Liver (tissue), 9 donors: ENCODE data around the gene RCVRN. TPM values are rescaled to one million over a fixed set of nuclear protein-coding genes. Genes with fewer than 3 reads are reported as not detected.

Experiments
- DNase-seq: peaks from one replicate; pipeline ENCODE4 v3.0.0-alpha.2; 2017; ENCODE audit warnings: low spot score
- H3K27ac ChIP-seq, 2 donors: one replicate each; pipeline ENCODE4 v1.7.0; 2013; ENCODE audit warnings: inconsistent platforms in 2 of 2, low read length in 2 of 2, control low read depth in 1 of 2, low read depth in 1 of 2, mild to moderate bottlenecking in 1 of 2
- H3K27me3 ChIP-seq, 4 donors: one replicate each; pipeline versions ENCODE4 v1.6.1 to v1.7.0; 2013; ENCODE audit warnings: low read length in 3 of 4, inconsistent platforms in 1 of 4, mild to moderate bottlenecking in 1 of 4, moderate library complexity in 1 of 4; ENCODE audit not compliant: control insufficient read depth in 4 of 4, insufficient read depth in 4 of 4
- H3K36me3 ChIP-seq, 4 donors: one replicate each; pipeline versions ENCODE4 v1.6.1 to v1.7.0; 2013; ENCODE audit warnings: low read length in 3 of 4, mild to moderate bottlenecking in 3 of 4, low read depth in 1 of 4, moderate library complexity in 1 of 4; ENCODE audit not compliant: control insufficient read depth in 4 of 4, insufficient read depth in 3 of 4
- H3K4me1 ChIP-seq, 4 donors: one replicate each; pipeline versions ENCODE4 v1.6.1 to v1.7.0; 2013; ENCODE audit warnings: low read length in 3 of 4, mild to moderate bottlenecking in 3 of 4, moderate library complexity in 1 of 4; ENCODE audit not compliant: control insufficient read depth in 4 of 4, insufficient read depth in 4 of 4
- H3K4me3 ChIP-seq, 3 donors: one replicate each; pipeline versions ENCODE4 v1.6.1 to v1.7.0; 2013; ENCODE audit warnings: low read length in 3 of 3, control low read depth in 1 of 3, low read depth in 1 of 3, mild to moderate bottlenecking in 1 of 3
- H3K9ac ChIP-seq, 2 donors: one replicate each; pipeline ENCODE4 v1.7.0; 2013; ENCODE audit warnings: low read length in 2 of 2, mild to moderate bottlenecking in 2 of 2, moderate library complexity in 2 of 2, control low read depth in 1 of 2, low read depth in 1 of 2
- H3K9me3 ChIP-seq, 4 donors: one replicate each; pipeline versions ENCODE4 v1.6.1 to v1.7.0; 2013; ENCODE audit warnings: low read length in 3 of 4; ENCODE audit not compliant: control insufficient read depth in 4 of 4
- EGR1 ChIP-seq, 2 donors: IDR thresholded peaks; 2 replicates each; pipeline ENCODE4 v1.6.1; 2016 to 2018; ENCODE audit warnings: antibody characterized with exemption in 2 of 2, low read depth in 2 of 2
- FOXA1 ChIP-seq: IDR thresholded peaks from 2 replicates; pipeline ENCODE4 v1.6.1; 2016; ENCODE audit warnings: antibody characterized with exemption
- FOXA2 ChIP-seq: IDR thresholded peaks from 2 replicates; pipeline ENCODE4 v1.6.1; 2016; ENCODE audit warnings: antibody characterized with exemption
- GABPA ChIP-seq, 2 donors: IDR thresholded peaks in 1 of 2; conservative IDR thresholded peaks in 1 of 2; 2 replicates each; pipeline ENCODE4 v1.6.1; 2016; ENCODE audit warnings: antibody characterized with exemption in 2 of 2, mild to moderate bottlenecking in 1 of 2, moderate library complexity in 1 of 2
- HNF4A ChIP-seq, 2 donors: conservative IDR thresholded peaks; 2 replicates each; pipeline ENCODE4 v1.6.1; 2016; ENCODE audit warnings: antibody characterized with exemption in 2 of 2, mild to moderate bottlenecking in 2 of 2
- HNF4G ChIP-seq: IDR thresholded peaks from 2 replicates; pipeline ENCODE4 v1.6.1; 2016; ENCODE audit warnings: antibody characterized with exemption
- JUND ChIP-seq, 2 donors: IDR thresholded peaks; 2 replicates each; pipeline ENCODE4 v1.6.1; 2016; ENCODE audit warnings: antibody characterized with exemption in 2 of 2
- NR2F2 ChIP-seq: IDR thresholded peaks from 2 replicates; pipeline ENCODE4 v1.6.1; 2016; ENCODE audit warnings: antibody characterized with exemption
- RAD21 ChIP-seq, 2 donors: IDR thresholded peaks; 2 replicates each; pipeline ENCODE4 v1.6.1; 2016; ENCODE audit warnings: antibody characterized with exemption in 2 of 2, mild to moderate bottlenecking in 2 of 2
- RXRA ChIP-seq, 2 donors: IDR thresholded peaks; 2 replicates each; pipeline ENCODE4 v1.6.1; 2017 to 2018; ENCODE audit warnings: antibody characterized with exemption in 2 of 2, mild to moderate bottlenecking in 1 of 2
- SP1 ChIP-seq: IDR thresholded peaks from 2 replicates; pipeline ENCODE4 v1.6.1; 2018; ENCODE audit warnings: antibody characterized with exemption, mild to moderate bottlenecking
- TAF1 ChIP-seq: conservative IDR thresholded peaks from 2 replicates; pipeline ENCODE4 v1.6.1; 2016; ENCODE audit warnings: antibody characterized with exemption, mild to moderate bottlenecking
- YY1 ChIP-seq: IDR thresholded peaks from 2 replicates; pipeline ENCODE4 v1.6.1; 2016; ENCODE audit warnings: antibody characterized with exemption, mild to moderate bottlenecking
- WGBS: extraction: QIAGEN DNeasy Blood & Tissue Kit; methylation state at CpG from one replicate; pipeline ENCODE4 v1.1.7; 2013; 5-methylcytosine and 5-hydroxymethylcytosine counted together
- polyA plus RNA-seq, 2 donors: library from polyadenylated mRNA; stranded (reverse) in 1 of 2; unstranded in 1 of 2; fragments of 200-250 nt in 1 of 2; fragments of >200 nt in 1 of 2; fragmentation: Nextera tagmentation in 1 of 2; extraction: Ambion mirVana in 1 of 2; gene quantifications; one replicate each; pipeline versions ENCODE4 v1.2.1 to v1.2.3, GENCODE V29; 2013 to 2015
- total RNA-seq, 2 donors: library from RNA; depleted of rRNA; stranded (reverse); fragments of >200 nt; gene quantifications; one replicate each; pipeline ENCODE4 v1.2.3, GENCODE V29; 2014
- TF ChIP-seq, protein P1 (sequence below): IDR thresholded peaks from 2 replicates; pipeline ENCODE4 v1.6.1; 2016; ENCODE audit warnings: antibody characterized with exemption, mild to moderate bottlenecking
- TF ChIP-seq, protein P2 (sequence below): IDR thresholded peaks from 2 replicates; pipeline ENCODE4 v1.6.1; 2016; ENCODE audit warnings: antibody characterized with exemption
- TF ChIP-seq, protein P3 (sequence below): IDR thresholded peaks from 2 replicates; pipeline ENCODE4 v1.6.1; 2016; ENCODE audit warnings: antibody characterized with exemption
- TF ChIP-seq, protein P4 (sequence below): IDR thresholded peaks from 2 replicates; pipeline ENCODE4 v1.6.1; 2016; ENCODE audit warnings: antibody characterized with exemption
- TF ChIP-seq, protein P5 (sequence below): fragments of 150-350 bp; IDR thresholded peaks from 2 replicates; pipeline ENCODE4 v1.5.1; 2017; ENCODE audit warnings: improper control_type of control experiment, low read depth, low read length; ENCODE audit not compliant: missing input control
- donor health status: healthy.
- donor health status: healthy.
- donor health status: healthy.
- donor health status: healthy.
- donor health status: healthy.

RCVRN gene
- total and polyA plus RNA-seq, 4 donors = not detected

DNA sequence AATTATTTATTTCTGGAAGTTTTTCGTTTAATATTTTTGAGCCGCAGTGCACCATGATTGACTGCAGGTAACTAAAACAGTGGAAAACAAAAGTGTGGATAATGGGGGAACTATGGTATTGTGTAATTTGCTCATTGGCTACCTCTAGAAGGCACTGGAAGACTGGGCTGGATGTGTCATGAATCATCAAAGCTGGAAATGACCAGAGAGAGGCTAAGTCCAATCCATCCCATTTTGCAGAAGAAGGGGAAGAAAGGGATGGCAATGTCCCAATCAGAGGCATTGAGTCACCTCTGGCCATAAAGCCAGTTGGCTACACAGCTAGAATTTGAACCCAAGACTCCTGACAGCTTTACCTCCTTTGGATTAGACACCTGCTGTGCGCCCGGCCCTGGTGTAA is 50.0 kb downstream of the RCVRN start:
- DNase-seq = no peak
- WGBS = 85% methylated on average over 4 of the region's 4 CpGs
- H3K27me3 ChIP-seq = peaks cover 0 to 2% (median 0%) of the 10 kb centered on the region in 4 donors
- TF ChIP-seq FOXA2 (no peak), SP1 (no peak), TAF1 (no peak), HNF4A (conservative IDR thresholded peaks at IDR 0.05) (no peak), HNF4G (no peak), NR2F2 (no peak), FOXA1 (no peak), GABPA (IDR thresholded peaks at IDR 0.05 in 1 of 2, conservative IDR thresholded peaks at IDR 0.05 in 1 of 2) (no peak), YY1 (no peak), EGR1 (IDR thresholded peaks at IDR 0.05; ENCODE audit: low read depth in 2 of 2) (no peak), RXRA (IDR thresholded peaks at IDR 0.05) (no peak), JUND (IDR thresholded peaks at IDR 0.05) (no peak), RAD21 (IDR thresholded peaks at IDR 0.05) (no peak)
- TF ChIP-seq, protein P1, sequence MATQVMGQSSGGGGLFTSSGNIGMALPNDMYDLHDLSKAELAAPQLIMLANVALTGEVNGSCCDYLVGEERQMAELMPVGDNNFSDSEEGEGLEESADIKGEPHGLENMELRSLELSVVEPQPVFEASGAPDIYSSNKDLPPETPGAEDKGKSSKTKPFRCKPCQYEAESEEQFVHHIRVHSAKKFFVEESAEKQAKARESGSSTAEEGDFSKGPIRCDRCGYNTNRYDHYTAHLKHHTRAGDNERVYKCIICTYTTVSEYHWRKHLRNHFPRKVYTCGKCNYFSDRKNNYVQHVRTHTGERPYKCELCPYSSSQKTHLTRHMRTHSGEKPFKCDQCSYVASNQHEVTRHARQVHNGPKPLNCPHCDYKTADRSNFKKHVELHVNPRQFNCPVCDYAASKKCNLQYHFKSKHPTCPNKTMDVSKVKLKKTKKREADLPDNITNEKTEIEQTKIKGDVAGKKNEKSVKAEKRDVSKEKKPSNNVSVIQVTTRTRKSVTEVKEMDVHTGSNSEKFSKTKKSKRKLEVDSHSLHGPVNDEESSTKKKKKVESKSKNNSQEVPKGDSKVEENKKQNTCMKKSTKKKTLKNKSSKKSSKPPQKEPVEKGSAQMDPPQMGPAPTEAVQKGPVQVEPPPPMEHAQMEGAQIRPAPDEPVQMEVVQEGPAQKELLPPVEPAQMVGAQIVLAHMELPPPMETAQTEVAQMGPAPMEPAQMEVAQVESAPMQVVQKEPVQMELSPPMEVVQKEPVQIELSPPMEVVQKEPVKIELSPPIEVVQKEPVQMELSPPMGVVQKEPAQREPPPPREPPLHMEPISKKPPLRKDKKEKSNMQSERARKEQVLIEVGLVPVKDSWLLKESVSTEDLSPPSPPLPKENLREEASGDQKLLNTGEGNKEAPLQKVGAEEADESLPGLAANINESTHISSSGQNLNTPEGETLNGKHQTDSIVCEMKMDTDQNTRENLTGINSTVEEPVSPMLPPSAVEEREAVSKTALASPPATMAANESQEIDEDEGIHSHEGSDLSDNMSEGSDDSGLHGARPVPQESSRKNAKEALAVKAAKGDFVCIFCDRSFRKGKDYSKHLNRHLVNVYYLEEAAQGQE = no peak
- TF ChIP-seq, protein P2, sequence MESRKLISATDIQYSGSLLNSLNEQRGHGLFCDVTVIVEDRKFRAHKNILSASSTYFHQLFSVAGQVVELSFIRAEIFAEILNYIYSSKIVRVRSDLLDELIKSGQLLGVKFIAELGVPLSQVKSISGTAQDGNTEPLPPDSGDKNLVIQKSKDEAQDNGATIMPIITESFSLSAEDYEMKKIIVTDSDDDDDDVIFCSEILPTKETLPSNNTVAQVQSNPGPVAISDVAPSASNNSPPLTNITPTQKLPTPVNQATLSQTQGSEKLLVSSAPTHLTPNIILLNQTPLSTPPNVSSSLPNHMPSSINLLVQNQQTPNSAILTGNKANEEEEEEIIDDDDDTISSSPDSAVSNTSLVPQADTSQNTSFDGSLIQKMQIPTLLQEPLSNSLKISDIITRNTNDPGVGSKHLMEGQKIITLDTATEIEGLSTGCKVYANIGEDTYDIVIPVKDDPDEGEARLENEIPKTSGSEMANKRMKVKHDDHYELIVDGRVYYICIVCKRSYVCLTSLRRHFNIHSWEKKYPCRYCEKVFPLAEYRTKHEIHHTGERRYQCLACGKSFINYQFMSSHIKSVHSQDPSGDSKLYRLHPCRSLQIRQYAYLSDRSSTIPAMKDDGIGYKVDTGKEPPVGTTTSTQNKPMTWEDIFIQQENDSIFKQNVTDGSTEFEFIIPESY = no peak
- TF ChIP-seq, protein P3, sequence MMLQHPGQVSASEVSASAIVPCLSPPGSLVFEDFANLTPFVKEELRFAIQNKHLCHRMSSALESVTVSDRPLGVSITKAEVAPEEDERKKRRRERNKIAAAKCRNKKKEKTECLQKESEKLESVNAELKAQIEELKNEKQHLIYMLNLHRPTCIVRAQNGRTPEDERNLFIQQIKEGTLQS = no peak
- TF ChIP-seq, protein P4, sequence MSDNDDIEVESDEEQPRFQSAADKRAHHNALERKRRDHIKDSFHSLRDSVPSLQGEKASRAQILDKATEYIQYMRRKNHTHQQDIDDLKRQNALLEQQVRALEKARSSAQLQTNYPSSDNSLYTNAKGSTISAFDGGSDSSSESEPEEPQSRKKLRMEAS = no peak
- TF ChIP-seq, protein P5, sequence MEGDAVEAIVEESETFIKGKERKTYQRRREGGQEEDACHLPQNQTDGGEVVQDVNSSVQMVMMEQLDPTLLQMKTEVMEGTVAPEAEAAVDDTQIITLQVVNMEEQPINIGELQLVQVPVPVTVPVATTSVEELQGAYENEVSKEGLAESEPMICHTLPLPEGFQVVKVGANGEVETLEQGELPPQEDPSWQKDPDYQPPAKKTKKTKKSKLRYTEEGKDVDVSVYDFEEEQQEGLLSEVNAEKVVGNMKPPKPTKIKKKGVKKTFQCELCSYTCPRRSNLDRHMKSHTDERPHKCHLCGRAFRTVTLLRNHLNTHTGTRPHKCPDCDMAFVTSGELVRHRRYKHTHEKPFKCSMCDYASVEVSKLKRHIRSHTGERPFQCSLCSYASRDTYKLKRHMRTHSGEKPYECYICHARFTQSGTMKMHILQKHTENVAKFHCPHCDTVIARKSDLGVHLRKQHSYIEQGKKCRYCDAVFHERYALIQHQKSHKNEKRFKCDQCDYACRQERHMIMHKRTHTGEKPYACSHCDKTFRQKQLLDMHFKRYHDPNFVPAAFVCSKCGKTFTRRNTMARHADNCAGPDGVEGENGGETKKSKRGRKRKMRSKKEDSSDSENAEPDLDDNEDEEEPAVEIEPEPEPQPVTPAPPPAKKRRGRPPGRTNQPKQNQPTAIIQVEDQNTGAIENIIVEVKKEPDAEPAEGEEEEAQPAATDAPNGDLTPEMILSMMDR = no peak
- H3K4me3 ChIP-seq = no peak overlapping the region
- no peaks in the 10 kb centered on the region for H3K36me3 ChIP-seq
- peaks cover 0 to 6% (median 2%) of the 10 kb centered on the region in 4 donors for H3K4me1 ChIP-seq
- no peak overlapping the region for H3K27ac ChIP-seq
- no peak overlapping the region for H3K9ac ChIP-seq
- peaks cover under 1 to 5% (median 4%) of the 10 kb centered on the region in 4 donors for H3K9me3 ChIP-seq
